ENCODE data around the gene DAGLA.

GRCh38 chr11:61690706-61691379 is 10.7 kb downstream of the DAGLA start:
- TF ChIP-seq EZH2 (optimal IDR thresholded peaks at IDR 0.05; ENCODE audit: low read depth, low read length) (no peak), CTCF (IDR thresholded peaks at IDR 0.05; ENCODE audit: low read length) (no peak)

Measured in MM.1S (cell line).